OCI-M2 (cell line): ENCODE results near the gene TDRD6.

Source experiments
- DNase-seq: peaks from one replicate; lab custom pipeline; 2025; ENCODE audit not compliant: unreplicated experiment; lab: John Stamatoyannopoulos, UW

Gene TDRD6

GRCh38 chr6:46676604-46677313, 10.9 kb upstream of the TDRD6 start:
- no peak for DNase-seq

- no peak for DNase-seq
Observed at GRCh38 chr6:46677314-46677654, 10.4 kb upstream of the TDRD6 start.

- DNase-seq = no peak
Observed at GRCh38 chr6:46684771-46685170, 2.9 kb upstream of the TDRD6 start.

GRCh38 chr6:46688117-46688965, 656 bp downstream of the TDRD6 start:
- no peak for DNase-seq

GRCh38 chr6:46688966-46689335, 1.3 kb downstream of the TDRD6 start:
- no peak for DNase-seq

- DNase-seq = no peak
Observed at GRCh38 chr6:46689657-46690056, 2.0 kb downstream of the TDRD6 start.

- DNase-seq = no peak
Observed at GRCh38 chr6:46690141-46690755, 2.6 kb downstream of the TDRD6 start.

GRCh38 chr6:46690911-46691451, 3.3 kb downstream of the TDRD6 start:
- DNase-seq = no peak

- DNase-seq = no peak
Observed at GRCh38 chr6:46699970-46700369, 12.3 kb downstream of the TDRD6 start.

- DNase-seq = no peak
Observed at GRCh38 chr6:46704562-46704961, 16.9 kb downstream of the TDRD6 start.

GRCh38 chr6:46706464-46706863, 18.8 kb downstream of the TDRD6 start:
- no peak for DNase-seq

- DNase-seq = no peak
Observed at GRCh38 chr6:46711491-46711890, 23.8 kb downstream of the TDRD6 start.

- no peak for DNase-seq
Observed at GRCh38 chr6:46715141-46715540, 27.5 kb downstream of the TDRD6 start.

- no peak for DNase-seq
Observed at GRCh38 chr6:46719099-46719498, 31.4 kb downstream of the TDRD6 start.

GRCh38 chr6:46720401-46720800, 32.7 kb downstream of the TDRD6 start:
- no peak for DNase-seq

GRCh38 chr6:46729787-46730326, 42.2 kb downstream of the TDRD6 start:
- no peak for DNase-seq

- no peak for DNase-seq
Observed at GRCh38 chr6:46730921-46731461, 43.3 kb downstream of the TDRD6 start.

GRCh38 chr6:46733341-46733801, 45.7 kb downstream of the TDRD6 start:
- DNase-seq = no peak

- no peak for DNase-seq
Observed at GRCh38 chr6:46734867-46735719, 47.4 kb downstream of the TDRD6 start, which contains the start of gene PLA2G7. Gene PLA2G7 (minus strand): TSS chr6:46735375. CDS start chr6:46722891, 12,484 bp downstream.

- DNase-seq = no peak
Observed at GRCh38 chr6:46735720-46736031, 48.0 kb downstream of the TDRD6 start.
